Middle frontal gyrus (tissue), 1 donor: ENCODE measurements around the gene CHD6.

Source experiments
- DNase-seq: peaks from one replicate; pipeline ENCODE4 v3.0.0-alpha.2; 2015; ENCODE audit warnings: low spot score; ENCODE audit errors: extremely low spot score

CHD6 gene

DNA sequence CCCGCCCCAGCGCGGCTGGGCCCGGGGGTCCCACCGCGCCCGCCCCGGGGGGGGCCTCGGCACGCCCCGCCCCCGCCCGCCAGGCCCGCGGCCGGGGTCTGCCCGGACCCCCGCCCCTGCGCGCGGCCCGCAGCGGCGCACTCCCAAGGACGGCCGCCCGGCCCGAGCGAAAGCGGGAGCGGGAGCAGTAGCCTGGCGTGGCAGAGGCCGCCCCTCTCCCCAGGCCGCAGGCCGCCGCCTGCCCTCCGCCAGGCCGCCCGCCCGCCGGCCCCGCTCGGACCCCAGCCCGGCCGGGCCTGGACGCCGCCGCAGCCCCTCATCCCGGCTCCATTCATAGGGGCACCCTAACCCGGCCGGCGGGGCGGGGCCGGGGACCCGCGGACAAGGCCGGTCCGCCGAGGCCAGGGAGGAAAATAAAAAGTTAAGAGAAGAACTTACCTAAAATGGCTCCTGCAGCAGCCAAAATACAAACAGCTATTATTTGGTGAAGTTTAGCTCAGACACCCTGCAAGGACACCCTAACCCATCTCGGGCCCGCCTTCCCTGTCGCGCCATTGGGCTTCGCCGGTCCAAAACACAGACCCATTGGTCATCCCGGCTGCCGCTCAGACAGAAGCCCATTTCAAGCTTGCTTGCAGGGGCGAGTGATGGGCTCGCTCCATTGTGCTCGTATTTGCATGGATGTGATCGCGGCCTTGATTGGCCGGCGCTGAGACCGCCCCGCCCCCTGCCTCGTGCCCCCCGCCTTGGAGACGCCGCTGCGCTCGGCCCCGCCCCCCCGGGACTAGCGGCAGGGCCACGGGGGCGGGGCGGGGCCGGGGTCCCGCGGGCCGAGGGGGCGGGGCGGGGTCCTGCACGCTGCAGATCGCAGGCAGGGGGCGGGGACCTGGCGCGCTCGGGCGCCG is at the start of gene CHD6:
Gene CHD6 (minus strand): TSS at position 476 of the 905 bp plus-strand sequence. CDS start 67,040 bp downstream, outside the sequence.
- DNase-seq: peak; percentile 96

DNA sequence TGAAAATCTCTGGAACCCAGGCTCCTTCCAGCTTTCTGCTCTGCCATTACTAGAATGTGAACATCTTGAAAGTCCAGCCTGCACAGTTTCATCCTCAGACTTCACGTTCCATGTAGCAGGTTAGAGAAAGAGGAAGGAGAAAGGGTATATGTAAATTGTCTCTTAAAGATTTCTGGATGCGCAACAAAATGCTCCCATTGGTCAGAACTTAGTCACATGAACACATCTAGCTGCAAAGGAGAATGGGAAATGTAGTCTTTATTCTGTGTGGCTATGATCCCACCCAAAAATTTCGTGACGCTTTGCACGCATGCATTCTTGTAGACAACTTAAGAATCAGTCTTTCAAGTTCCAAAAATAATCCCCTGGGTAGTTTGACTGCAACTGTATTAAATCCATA is 46.4 kb upstream of the CHD6 start:
- no peak for DNase-seq

- DNase-seq: no peak
Measured at GRCh38 chr20:41657655-41658054, 39.5 kb upstream of the CHD6 start.

GRCh38 chr20:41655962-41656618 is 37.9 kb upstream of the CHD6 start:
- no peak for DNase-seq

- no peak for DNase-seq
Measured at GRCh38 chr20:41654884-41655283, 36.7 kb upstream of the CHD6 start.

- DNase-seq: no peak
Measured at GRCh38 chr20:41654292-41654691, 36.1 kb upstream of the CHD6 start.

DNA sequence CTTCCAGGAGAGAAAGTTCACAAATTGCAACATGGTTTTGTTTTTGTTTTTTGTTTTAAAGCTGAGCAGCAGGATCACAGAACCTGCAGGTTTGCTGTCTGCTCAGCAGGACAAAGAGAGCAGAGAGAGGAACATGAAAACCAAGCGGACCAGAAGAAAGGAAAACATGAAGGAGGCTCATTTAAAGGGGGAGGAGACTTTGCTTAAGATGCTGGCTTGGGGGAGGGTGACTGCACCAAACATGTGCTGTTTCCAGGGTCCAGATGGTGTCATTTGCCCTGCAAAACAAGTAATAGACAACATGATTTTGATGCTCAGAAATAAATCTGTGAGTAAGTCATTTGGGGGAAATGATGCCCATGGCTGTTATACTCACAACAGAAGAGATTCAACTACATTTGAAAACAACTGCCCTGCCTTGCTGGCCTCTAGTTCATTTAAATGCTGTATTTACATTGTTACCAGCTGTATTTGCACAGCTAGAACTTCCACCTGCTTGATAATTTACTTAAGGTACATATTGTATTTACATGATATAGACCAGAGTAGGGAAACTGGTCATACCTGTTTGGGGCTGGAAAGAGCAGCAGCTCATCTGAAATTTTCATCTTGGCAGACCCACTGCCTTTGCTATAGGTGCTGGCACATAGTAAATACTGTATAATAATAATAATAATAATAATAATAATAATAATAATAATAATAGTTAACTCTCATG is 32.2 kb upstream of the CHD6 start:
- DNase-seq: no peak

DNA sequence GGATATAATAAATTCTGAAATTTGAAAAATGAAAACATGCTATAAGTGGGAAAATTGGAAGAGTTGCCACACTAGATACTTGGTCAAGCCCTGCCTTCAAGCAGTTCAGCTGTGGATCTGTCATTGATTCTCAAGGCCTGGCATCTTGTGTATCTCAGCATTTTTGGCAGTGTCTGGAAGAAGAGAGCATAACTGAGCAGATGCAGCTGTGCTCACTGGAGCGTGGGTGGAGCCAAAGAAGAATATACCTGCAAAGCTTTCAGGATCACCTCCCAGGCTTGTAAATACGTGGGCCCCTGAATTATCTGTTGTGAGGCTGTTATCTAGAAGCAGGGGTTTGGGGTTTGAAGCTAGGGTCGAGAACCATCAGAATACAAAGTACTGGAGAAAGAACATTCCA is 31.3 kb upstream of the CHD6 start:
- no peak for DNase-seq

- DNase-seq: no peak
Measured at GRCh38 chr20:41645372-41645771, 27.2 kb upstream of the CHD6 start.

DNA sequence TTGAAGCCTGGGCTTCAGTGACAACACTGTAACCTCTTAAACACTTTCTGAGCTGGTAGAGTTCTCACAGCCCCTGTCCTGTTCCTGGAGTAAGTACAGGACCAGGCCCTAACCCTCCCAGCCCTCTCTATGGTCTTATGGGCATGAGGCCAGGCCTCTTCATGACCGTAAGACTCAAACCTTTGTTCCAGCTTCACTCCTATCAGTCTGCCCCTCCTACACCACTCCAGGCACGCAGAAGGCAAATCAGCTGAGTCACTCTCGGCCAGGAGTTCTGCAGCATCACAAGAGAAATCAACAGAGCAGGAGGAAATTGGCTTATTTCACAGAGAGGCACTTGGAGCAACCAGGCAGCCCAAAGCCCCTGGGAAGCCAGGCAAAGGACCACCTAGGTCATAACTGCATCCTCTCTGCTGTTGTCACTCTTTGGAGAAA is 25.3 kb upstream of the CHD6 start:
- DNase-seq: no peak

GRCh38 chr20:41639630-41640029 is 21.5 kb upstream of the CHD6 start:
- no peak for DNase-seq

- no peak for DNase-seq
Measured at GRCh38 chr20:41638456-41638855, 20.3 kb upstream of the CHD6 start.

GRCh38 chr20:41635158-41635557 is 17.0 kb upstream of the CHD6 start:
- no peak for DNase-seq

DNA sequence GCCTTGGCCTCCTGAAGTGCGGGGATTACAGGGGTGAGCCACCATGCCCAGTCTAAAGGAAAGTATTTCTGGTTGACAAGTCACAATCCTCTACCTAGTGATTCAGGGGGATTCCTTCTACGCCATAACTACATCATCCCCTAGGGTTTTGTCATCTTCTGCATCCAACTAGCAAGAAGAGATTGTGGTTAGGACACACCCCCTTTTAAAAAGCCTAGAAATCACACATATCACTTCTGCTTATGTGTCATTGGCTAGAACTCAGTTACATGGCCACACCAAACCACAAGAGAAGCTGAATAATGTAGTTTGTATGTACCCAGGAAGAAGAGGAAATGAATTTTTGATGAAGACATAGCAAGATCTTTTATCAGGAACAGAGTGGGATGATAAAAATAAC is 14.7 kb upstream of the CHD6 start:
- DNase-seq: no peak

- peak; percentile 42 for DNase-seq
Measured at GRCh38 chr20:41631826-41632225, 13.6 kb upstream of the CHD6 start.

DNA sequence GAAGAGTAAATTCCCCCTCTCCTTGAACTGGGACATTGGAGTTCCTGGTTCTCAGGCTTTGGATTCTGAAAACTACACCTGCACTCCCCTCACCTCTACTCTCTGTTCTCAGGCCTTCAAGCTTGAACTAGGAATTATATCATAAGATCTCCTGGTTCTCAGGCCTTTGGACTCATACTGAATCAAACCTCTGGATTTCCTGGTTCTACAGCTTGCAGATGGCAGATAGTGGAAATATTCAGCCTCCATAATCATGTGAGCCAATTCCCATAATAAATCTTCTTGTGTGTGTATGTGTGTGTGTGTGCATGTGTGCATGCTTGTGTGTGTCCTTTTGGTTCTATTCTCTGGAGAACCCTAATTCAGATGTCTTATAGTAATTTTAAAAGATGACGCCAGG is 12.7 kb upstream of the CHD6 start:
- DNase-seq: no peak

- no peak for DNase-seq
Measured at GRCh38 chr20:41627611-41628244, 9.6 kb upstream of the CHD6 start.

DNA sequence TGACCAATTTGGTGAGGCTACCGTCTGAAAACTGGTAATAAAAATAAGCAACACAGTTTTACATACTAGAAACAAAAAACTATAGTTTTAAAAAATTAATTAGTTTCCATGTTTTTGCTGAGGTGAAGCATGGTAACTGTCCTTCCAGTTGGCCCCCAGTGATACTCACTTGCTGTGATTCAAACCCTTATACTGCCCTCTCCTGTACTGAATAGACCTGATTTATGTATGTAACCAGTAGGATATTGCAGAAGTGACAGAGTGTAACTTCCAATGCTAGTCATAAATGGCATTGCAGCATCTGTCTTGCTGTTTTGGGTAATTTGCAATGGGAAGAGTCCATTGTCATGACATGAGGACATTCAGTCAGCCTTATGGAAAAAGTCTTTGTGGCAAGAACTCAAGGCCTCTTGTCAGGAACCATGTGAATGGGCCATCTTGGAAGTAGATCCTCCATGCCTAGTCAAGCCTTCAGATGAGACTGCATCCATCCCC is 8.9 kb upstream of the CHD6 start:
- DNase-seq: no peak

DNA sequence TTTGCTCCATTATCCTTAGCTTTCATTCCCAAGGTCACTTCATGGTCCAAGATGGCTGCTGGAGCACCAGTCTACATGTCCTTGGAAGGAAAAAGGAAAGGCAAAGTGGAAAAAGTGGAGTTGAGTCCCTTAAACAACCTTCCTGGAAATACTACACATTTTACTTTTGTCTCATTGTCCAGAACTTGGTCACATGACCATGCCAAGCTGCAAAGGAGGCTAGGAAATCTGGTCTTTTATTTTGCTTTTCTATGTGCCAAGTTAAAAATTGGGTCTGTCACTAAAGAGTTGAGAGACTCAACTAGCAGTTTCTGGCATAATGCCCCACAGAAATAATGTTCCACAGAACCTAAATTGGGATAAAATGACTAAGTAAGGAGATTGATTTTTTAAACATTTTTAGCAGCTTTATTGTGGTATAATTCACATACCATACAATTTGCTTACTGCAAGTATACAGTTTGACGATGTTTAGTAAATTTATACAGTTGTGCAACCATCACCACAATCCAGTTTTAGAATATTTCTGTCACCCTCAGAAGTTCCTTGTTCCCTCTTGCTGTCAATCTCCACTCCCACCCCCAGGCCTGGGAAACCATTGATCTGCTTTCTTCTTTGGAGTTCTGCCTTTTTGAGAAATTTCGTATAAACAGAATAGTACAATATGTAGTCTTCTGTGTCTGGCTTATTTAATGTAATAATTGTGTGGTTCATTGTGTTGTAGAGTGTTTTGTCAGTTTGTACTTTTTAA is 5.6 kb upstream of the CHD6 start:
- no peak for DNase-seq

DNA sequence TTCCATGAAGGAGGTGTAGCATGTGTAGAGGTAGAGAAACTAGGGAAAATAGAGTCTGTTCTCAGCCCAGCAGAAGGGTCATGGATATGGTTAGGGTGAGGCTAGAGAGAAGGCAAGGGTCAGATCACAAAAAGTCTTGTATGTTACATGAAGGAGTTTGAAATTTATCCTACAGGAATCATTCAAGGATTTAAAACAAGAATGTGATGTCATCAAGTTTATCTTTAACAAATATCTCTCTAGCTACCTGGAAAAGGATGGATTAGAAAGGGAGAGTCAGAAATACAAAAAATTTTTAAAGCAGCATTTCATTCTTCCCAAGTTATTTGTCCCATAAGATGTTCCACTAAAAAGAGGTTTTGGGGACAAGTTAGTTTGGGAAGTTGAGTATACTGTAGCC is 4.4 kb upstream of the CHD6 start:
- no peak for DNase-seq

GRCh38 chr20:41621971-41622370 is 3.8 kb upstream of the CHD6 start:
- DNase-seq: no peak
